ENCODE data around the gene UST.

DNA sequence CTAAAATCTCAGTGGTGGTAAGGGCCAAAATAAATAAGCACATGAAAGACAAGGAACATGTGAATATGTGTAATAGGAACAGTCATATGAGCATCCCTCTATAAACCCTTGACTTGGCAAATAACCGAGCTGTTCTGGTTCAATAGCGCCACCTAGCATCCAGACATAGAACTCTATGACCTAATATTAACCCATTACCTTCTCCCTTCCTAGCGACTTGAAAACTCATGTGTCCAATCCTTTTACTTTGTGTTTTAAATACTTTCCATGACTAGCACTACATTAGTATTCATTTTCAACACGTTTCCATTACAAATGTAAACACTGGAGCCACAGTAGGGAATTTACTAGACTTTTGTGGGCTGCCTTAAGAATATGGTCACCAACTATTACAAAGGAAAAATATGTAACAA lies 279.7 kb downstream of the UST start:
- TF ChIP-seq CTCF (conservative IDR thresholded peaks at IDR 0.05) (peak; percentile 66), ZFX (IDR thresholded peaks at IDR 0.05) (no peak)

All from C4-2B (cell line).